GM12874 (cell line): ENCODE data around the gene NTRK3.

Source experiments
- CTCF ChIP-seq: IDR thresholded peaks from 2 replicates; pipeline ENCODE4 v1.5.1; 2011; ENCODE audit warnings: low read depth, mild to moderate bottlenecking, control low read depth, low read length, moderate library complexity; ENCODE audit not compliant: insufficient read depth

NTRK3 gene

GRCh38 chr15:87949575-87950223 is 306.8 kb downstream of the NTRK3 start:
- no peak for TF ChIP-seq CTCF

DNA sequence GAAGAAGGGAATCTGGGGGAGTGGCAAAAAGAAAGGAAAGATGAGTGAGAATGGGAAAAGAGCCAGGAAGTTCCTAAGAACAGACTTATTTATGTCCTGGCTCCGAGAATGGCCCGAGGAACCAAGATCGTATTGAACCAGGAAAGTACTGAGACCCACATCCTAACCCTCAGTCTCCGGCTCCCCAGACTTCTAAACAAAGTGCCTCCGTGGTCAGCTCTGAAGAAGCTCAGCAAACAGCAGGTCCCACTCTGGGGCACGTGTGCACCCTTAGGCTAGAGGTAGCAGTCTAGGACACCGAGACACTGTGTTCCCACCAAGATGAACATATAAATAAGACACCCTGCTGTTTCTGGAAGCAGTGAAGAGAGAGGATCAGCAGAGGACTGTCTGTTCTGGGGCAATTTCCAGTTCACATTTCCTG is 307.4 kb downstream of the NTRK3 start:
- no peak for TF ChIP-seq CTCF

GRCh38 chr15:87947560-87947959 is 309.0 kb downstream of the NTRK3 start:
- TF ChIP-seq CTCF: no peak

GRCh38 chr15:87945246-87945645 is 311.3 kb downstream of the NTRK3 start:
- TF ChIP-seq CTCF: no peak

DNA sequence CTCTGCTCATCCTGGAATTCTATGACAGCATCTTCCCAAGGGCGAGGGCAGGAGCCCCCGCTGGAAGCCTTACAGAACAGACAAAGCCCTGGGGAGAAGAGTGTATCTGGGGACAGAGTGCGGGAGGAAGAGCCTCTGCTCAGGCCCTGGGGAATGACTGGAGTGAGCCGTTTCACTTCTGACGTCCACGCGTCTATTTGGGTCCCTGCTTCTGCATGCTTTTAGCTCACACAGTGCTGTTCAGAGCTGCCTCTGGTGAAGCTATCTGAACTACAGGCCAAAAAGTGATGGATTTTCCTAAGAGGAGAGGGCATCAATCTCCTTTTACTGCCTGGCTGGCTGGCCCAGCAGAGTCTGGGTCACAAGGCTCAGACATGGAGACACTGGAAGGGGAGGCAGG is 311.8 kb downstream of the NTRK3 start:
- no peak for TF ChIP-seq CTCF

DNA sequence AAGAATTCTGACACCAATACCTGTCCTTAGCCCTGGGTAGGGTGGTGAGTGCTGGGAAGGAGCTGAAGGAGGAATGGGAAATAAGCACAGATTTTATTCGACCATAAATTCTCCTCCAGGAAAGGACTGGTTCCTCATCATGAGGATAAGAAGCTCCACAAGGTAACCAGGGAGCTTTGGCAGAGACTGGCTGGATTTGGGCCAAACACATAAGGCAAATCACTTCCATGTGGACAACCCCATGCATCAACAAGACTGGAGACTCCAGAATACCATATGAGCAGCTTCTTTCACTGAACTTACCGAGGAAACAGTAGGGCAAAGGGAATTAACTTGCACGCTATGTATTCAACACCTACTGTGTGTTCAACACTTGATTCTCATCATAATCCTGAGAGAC is 312.5 kb downstream of the NTRK3 start:
- TF ChIP-seq CTCF: no peak

DNA sequence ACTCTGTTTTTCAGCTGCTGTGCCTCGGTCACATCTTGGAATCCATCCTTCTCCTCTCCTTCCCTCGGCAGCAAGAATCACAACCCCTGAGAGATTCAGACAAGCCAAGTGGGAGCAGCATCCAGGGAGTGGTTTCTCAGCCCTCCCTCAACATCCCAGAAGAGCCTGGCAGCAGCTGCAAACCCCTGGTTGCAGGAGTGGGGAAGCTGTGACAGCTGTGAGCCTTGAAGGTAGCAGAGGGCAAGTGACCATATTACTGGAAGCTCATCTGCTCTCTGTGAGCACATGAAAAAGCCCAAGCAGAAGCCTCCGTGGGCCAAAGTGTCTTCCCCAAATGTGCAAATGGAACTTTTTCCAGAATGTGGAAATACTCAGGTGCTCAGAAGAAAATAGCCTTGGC is 312.9 kb downstream of the NTRK3 start:
- no peak for TF ChIP-seq CTCF

GRCh38 chr15:87942316-87942715 is 314.2 kb downstream of the NTRK3 start:
- no peak for TF ChIP-seq CTCF
